Measurements from ENCODE around the gene TSHZ1.
"Not testable (repeated sequence)": the region's sequence is repeated elsewhere in the genome, so short reads cannot be mapped to it uniquely, and the experiment has no call there.

The TSHZ1 gene

DNA sequence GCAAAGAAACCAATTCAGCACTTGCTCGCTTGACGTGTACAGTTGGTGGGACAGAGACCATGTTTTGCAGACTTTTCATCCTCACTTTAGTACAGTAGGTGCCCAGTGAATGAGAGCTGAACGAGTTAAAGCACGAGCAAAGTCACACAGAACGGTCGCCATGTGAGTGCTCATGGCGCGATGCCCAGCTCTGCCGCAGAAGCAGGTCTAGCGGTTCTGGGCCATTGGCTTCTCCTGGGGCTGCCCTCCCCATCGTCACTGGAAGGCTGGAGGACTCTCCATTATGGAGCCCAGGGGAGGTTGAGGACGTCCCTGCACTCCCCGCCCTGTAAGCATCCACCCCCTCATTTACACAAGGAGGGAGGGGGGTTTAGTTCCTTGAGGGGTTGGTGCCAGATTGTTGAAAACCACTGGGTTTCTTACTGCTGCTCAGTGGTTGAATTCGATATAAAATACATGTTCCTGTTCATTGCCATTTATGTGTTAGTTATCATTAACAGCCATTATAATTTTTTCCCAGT lies 26.6 kb upstream of the TSHZ1 start:
- no peak for TF ChIP-seq EZH2phosphoT487 (IDR thresholded peaks at IDR 0.05; ENCODE audit: low read depth)
- TF ChIP-seq CTCF (IDR thresholded peaks at IDR 0.05; ENCODE audit: low read depth, low read length): no peak
- no peak overlapping the region for H3K4me3 ChIP-seq (ENCODE audit: low read length)
- no peak overlapping the region for H3K27ac ChIP-seq (ENCODE audit: low read length)
- no peaks in the 10 kb centered on the region for H4K20me1 ChIP-seq (ENCODE audit: insufficient read depth, low read length)
- no peak overlapping the region for H2AFZ ChIP-seq (ENCODE audit: low read depth, low read length)
- H3K79me2 ChIP-seq (ENCODE audit: low read length): no peaks in the 10 kb centered on the region
- no peaks in the 10 kb centered on the region for H3K4me1 ChIP-seq (ENCODE audit: low read length)
- H3K36me3 ChIP-seq (replicated peaks; ENCODE audit: low read depth, low read length): no peaks in the 10 kb centered on the region
- H3K9ac ChIP-seq (ENCODE audit: low read length): no peak overlapping the region
- no peak overlapping the region for H3K4me2 ChIP-seq (ENCODE audit: low read length)
- peaks cover 5% of the 10 kb centered on the region; the same call in 1 of the 2 replicates for H3K27me3 ChIP-seq (ENCODE audit: low read depth, low read length)
- no peaks in the 10 kb centered on the region; the same call in 1 of the 2 replicates for H3K9me3 ChIP-seq (ENCODE audit: insufficient read depth, low read length)

DNA sequence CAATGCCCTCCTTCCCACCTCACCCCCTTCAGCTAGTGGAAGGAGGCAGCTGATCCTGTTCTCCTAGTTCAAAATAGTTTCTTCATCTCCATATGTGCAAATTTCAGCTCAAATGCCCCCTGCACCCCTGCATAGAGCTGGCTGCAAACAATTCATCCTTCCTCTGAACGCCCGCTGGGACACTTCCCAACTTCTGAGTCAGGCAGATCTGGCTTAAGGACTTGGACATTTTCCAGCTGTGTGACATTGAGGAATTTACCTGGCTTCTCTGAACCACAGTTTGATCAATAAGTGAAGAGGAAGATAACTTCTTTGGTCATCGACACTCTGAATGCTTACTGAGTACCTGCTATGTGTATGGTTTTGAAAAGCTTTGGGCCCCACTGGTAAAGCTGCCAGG lies 25.1 kb upstream of the TSHZ1 start:
- Histone ChIP-seq H4K20me1 (ENCODE audit: insufficient read depth, low read length) (no peaks in the 10 kb centered on the region), H3K79me2 (ENCODE audit: low read length) (no peaks in the 10 kb centered on the region), H3K27me3 (ENCODE audit: low read depth, low read length) (peaks cover 5% of the 10 kb centered on the region; the same call in 1 of the 2 replicates), H3K4me1 (ENCODE audit: low read length) (no peaks in the 10 kb centered on the region), H3K36me3 (replicated peaks; ENCODE audit: low read depth, low read length) (no peaks in the 10 kb centered on the region), H2AFZ (ENCODE audit: low read depth, low read length) (no peak overlapping the region), H3K27ac (ENCODE audit: low read length) (no peak overlapping the region), H3K9ac (ENCODE audit: low read length) (no peak overlapping the region), H3K4me2 (ENCODE audit: low read length) (no peak overlapping the region), H3K4me3 (ENCODE audit: low read length) (no peak overlapping the region), H3K9me3 (ENCODE audit: insufficient read depth, low read length) (no peaks in the 10 kb centered on the region; the same call in 1 of the 2 replicates)
- TF ChIP-seq EZH2phosphoT487 (IDR thresholded peaks at IDR 0.05; ENCODE audit: low read depth) (no peak), CTCF (IDR thresholded peaks at IDR 0.05; ENCODE audit: low read depth, low read length) (no peak)

- not testable (repeated sequence) for H3K9me3 ChIP-seq (ENCODE audit: insufficient read depth, low read length); H3K9ac ChIP-seq (ENCODE audit: low read length); H3K27ac ChIP-seq (ENCODE audit: low read length); H3K27me3 ChIP-seq (ENCODE audit: low read depth, low read length); H3K4me3 ChIP-seq (ENCODE audit: low read length); H4K20me1 ChIP-seq (ENCODE audit: insufficient read depth, low read length); H3K4me1 ChIP-seq (ENCODE audit: low read length); H3K4me2 ChIP-seq (ENCODE audit: low read length); H2AFZ ChIP-seq (ENCODE audit: low read depth, low read length); H3K79me2 ChIP-seq (ENCODE audit: low read length); H3K36me3 ChIP-seq (replicated peaks; ENCODE audit: low read depth, low read length)
Observed at GRCh38 chr18:75187702-75188101, 22.9 kb upstream of the TSHZ1 start.

- H4K20me1 ChIP-seq (ENCODE audit: insufficient read depth, low read length): no peaks in the 10 kb centered on the region
- no peaks in the 10 kb centered on the region for H3K79me2 ChIP-seq (ENCODE audit: low read length)
- no peak overlapping the region for H3K9ac ChIP-seq (ENCODE audit: low read length)
- H3K4me1 ChIP-seq (ENCODE audit: low read length): no peaks in the 10 kb centered on the region
- H3K4me2 ChIP-seq (ENCODE audit: low read length): no peak overlapping the region
- no peak overlapping the region for H3K27ac ChIP-seq (ENCODE audit: low read length)
- H3K9me3 ChIP-seq (ENCODE audit: insufficient read depth, low read length): no peaks in the 10 kb centered on the region
- no peaks in the 10 kb centered on the region for H3K27me3 ChIP-seq (ENCODE audit: low read depth, low read length)
- TF ChIP-seq EZH2phosphoT487 (IDR thresholded peaks at IDR 0.05; ENCODE audit: low read depth): no peak
- no peak for TF ChIP-seq CTCF (IDR thresholded peaks at IDR 0.05; ENCODE audit: low read depth, low read length)
- no peaks in the 10 kb centered on the region for H3K36me3 ChIP-seq (replicated peaks; ENCODE audit: low read depth, low read length)
- no peak overlapping the region for H2AFZ ChIP-seq (ENCODE audit: low read depth, low read length)
- no peak overlapping the region for H3K4me3 ChIP-seq (ENCODE audit: low read length)
Observed at GRCh38 chr18:75189696-75190095, 20.9 kb upstream of the TSHZ1 start.

DNA sequence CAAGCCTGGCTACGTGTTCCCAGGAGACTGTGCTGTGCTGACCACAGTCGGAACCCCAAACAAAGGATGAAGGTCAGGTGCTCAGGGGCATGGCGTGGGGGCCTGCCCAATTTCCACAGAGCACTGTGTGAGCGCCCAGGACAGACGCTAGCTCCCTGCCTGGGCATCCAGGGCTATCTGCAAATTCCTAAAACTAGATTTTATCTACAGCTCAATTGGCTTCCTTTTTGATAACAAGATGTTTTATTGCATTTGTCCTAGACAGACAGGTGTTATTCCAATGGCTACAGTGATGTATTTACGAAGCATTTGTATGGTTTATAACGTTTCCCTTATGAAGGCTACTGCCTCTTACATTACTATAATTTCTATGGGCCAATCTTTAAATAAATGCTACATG lies 17.7 kb upstream of the TSHZ1 start:
- Histone ChIP-seq H3K9ac (ENCODE audit: low read length) (no peak overlapping the region), H3K79me2 (ENCODE audit: low read length) (no peaks in the 10 kb centered on the region), H2AFZ (ENCODE audit: low read depth, low read length) (no peak overlapping the region), H3K9me3 (ENCODE audit: insufficient read depth, low read length) (no peaks in the 10 kb centered on the region), H3K4me1 (ENCODE audit: low read length) (no peaks in the 10 kb centered on the region), H3K27me3 (ENCODE audit: low read depth, low read length) (no peaks in the 10 kb centered on the region), H4K20me1 (ENCODE audit: insufficient read depth, low read length) (no peaks in the 10 kb centered on the region), H3K4me3 (ENCODE audit: low read length) (no peak overlapping the region), H3K4me2 (ENCODE audit: low read length) (no peak overlapping the region), H3K36me3 (replicated peaks; ENCODE audit: low read depth, low read length) (peaks cover 2% of the 10 kb centered on the region), H3K27ac (ENCODE audit: low read length) (no peak overlapping the region)
- no peak for TF ChIP-seq EZH2phosphoT487 (IDR thresholded peaks at IDR 0.05; ENCODE audit: low read depth)
- no peak for TF ChIP-seq CTCF (IDR thresholded peaks at IDR 0.05; ENCODE audit: low read depth, low read length)

Measured in OCI-LY3 (cell line).